Fibroblast of lung (primary cell): ENCODE measurements around the gene PSAP. TPM values are rescaled to one million over a fixed set of nuclear protein-coding genes. Genes with fewer than 3 reads are reported as not detected.
A peak's percentile ranks its signal among the peaks of the same experiment; 100 is the strongest.

Experiments used
- DNase-seq, 2 donors: peaks; one replicate each; pipeline versions ENCODE4 v3.0.0 to v3.0.0-alpha.2; 2010; ENCODE audit warnings: low read depth in 2 of 2
- H2AFZ ChIP-seq: 2 replicates; pipeline ENCODE4 v1.5.1; 2012; ENCODE audit warnings: low read length, control low read depth, inconsistent platforms
- H3K27ac ChIP-seq: 2 replicates; pipeline ENCODE4 v1.5.1; 2011; ENCODE audit warnings: low read length, control low read depth; ENCODE audit not compliant: insufficient read depth
- H3K27me3 ChIP-seq: 2 replicates; pipeline ENCODE4 v1.5.1; 2011; ENCODE audit warnings: mild to moderate bottlenecking, low read length; ENCODE audit not compliant: control insufficient read depth, insufficient read depth
- H3K36me3 ChIP-seq: 2 replicates; pipeline ENCODE4 v1.5.1; 2011; ENCODE audit warnings: low read length; ENCODE audit not compliant: control insufficient read depth, insufficient read depth
- H3K4me1 ChIP-seq: 2 replicates; pipeline ENCODE4 v1.5.1; 2011; ENCODE audit warnings: low read length; ENCODE audit not compliant: control insufficient read depth, insufficient read depth; ENCODE audit errors: extremely low read depth
- H3K4me2 ChIP-seq: 2 replicates; pipeline ENCODE4 v1.5.1; 2011; ENCODE audit warnings: low read length, control low read depth; ENCODE audit not compliant: insufficient read depth; ENCODE audit errors: extremely low read depth
- H3K4me3 ChIP-seq, 4 experiments: fragments of 200-600 bp in 1 of 4; sonication (generic) in 1 of 4; replicated peaks in 1 of 4; 2 replicates each; pipeline ENCODE4 v1.5.1; 2011 to 2016; ENCODE audit warnings: low read length in 4 of 4, low read depth in 3 of 4, mild to moderate bottlenecking in 3 of 4, control low read depth in 2 of 4, inconsistent platforms in 1 of 4, mixed read lengths in 1 of 4; ENCODE audit not compliant: insufficient read depth in 1 of 4; ENCODE audit errors: control extremely low read depth in 1 of 4
- H3K79me2 ChIP-seq: 2 replicates; pipeline ENCODE4 v1.5.1; 2012; ENCODE audit warnings: mild to moderate bottlenecking, low read length, inconsistent platforms; ENCODE audit not compliant: control insufficient read depth, insufficient read depth
- H3K9ac ChIP-seq: 2 replicates; pipeline ENCODE4 v1.5.1; 2011; ENCODE audit warnings: mild to moderate bottlenecking, low read length, control low read depth; ENCODE audit not compliant: insufficient read depth
- H3K9me3 ChIP-seq: 2 replicates; pipeline ENCODE4 v1.5.1; 2012; ENCODE audit warnings: low read depth, low read length; ENCODE audit not compliant: control insufficient read depth, insufficient read depth
- H4K20me1 ChIP-seq: 2 replicates; pipeline ENCODE4 v1.5.1; 2011; ENCODE audit warnings: low read length; ENCODE audit not compliant: control insufficient read depth, insufficient read depth; ENCODE audit errors: extremely low read depth
- EZH2 ChIP-seq: IDR thresholded peaks from 2 replicates; pipeline ENCODE4 v1.5.1; 2012; ENCODE audit warnings: low read length, control low read depth, mild to moderate bottlenecking; ENCODE audit errors: missing control alignments
- polyA plus RNA-seq, 2 donors: library from polyadenylated mRNA; depleted of rRNA in 1 of 2; stranded (reverse) in 1 of 2; unstranded in 1 of 2; fragments of >200 nt; gene quantifications; 2 replicates each; pipeline ENCODE4 v1.2.1, GENCODE V29; 2011 to 2012; ENCODE audit warnings: missing spikeins in 1 of 2
- total RNA-seq: library from RNA; depleted of rRNA; stranded (reverse); fragments of >200 nt; gene quantifications from 2 replicates; pipeline ENCODE4 v1.2.1, GENCODE V29; 2014
- TF ChIP-seq, protein P1 (sequence below), 2 donors: IDR thresholded peaks in 1 of 2; conservative IDR thresholded peaks in 1 of 2; 1 replicate in 1 of 2; 2 replicates in 1 of 2; pipeline ENCODE4 v1.5.1; 2011 to 2012; ENCODE audit warnings: low read length in 2 of 2, control low read depth in 1 of 2, inconsistent platforms in 1 of 2, low read depth in 1 of 2, mild to moderate bottlenecking in 1 of 2

The PSAP gene
- total and polyA plus RNA-seq, 2 donors (not counting 1 experiment from before 2014, with no cell fraction given) = 1,180 to 1,566 TPM

DNA sequence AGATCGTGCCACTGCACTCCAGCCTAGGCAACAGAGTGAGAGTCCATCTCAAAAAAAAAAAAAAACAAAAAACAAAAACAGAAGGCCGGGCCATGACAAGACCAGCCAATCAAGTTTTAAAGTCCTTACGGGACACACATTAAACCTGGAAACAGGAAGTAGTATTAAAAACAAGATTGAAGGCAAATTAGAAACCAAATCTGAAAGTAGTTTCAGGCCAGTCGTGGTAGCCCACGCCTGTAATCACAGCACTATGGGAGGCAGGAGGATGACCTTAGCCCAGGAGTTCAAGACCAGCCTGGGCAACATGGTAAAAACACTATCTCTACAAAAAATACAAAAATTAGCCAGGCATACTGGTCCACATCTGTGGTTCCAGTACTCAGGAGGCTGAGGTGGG is 18.1 kb downstream of the PSAP start:
- peaks cover 50% of the 10 kb centered on the region for H3K79me2 ChIP-seq

DNA sequence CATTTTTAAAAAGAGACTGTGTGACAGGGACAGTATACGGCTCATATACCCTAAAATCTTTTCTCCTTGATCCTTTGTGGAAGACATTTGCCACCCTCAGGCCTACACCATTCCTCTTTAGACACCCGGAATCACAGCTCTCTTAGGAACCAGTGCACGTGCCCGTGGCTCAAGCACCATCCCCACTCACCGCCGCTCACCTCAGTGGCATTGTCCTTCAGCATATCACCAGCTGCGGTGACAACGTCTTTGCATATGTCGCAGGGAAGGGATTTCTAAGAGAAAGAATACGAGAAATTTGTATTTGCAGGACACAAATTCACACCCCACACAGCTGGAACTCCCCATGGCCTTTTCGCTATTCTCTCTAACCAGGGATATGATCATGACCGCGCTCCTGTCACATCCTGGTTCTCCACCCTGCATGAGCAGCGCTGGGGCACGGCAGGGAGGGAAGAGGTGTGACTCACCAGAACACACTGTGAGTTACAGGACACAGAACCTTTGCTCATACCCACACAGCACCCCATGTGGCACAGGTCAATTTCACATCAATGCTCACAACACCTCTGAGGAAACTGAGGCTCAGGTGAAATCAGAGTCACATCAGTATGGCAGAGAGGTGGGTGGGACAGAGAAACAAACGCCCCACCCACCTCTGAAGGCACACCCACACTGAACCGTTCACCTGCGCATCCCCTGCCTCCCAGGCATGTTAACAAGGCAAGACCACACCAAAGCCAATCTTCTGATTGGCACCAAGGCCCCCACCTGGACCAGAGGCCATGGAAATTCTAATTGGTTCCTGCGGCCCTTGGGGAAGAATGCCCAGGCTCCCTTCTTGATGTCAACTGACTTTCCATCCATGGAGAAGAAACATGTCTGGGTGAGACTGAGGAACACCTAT is 19.2 kb downstream of the PSAP start:
- TF ChIP-seq EZH2 = no peak
- TF ChIP-seq, protein P1, sequence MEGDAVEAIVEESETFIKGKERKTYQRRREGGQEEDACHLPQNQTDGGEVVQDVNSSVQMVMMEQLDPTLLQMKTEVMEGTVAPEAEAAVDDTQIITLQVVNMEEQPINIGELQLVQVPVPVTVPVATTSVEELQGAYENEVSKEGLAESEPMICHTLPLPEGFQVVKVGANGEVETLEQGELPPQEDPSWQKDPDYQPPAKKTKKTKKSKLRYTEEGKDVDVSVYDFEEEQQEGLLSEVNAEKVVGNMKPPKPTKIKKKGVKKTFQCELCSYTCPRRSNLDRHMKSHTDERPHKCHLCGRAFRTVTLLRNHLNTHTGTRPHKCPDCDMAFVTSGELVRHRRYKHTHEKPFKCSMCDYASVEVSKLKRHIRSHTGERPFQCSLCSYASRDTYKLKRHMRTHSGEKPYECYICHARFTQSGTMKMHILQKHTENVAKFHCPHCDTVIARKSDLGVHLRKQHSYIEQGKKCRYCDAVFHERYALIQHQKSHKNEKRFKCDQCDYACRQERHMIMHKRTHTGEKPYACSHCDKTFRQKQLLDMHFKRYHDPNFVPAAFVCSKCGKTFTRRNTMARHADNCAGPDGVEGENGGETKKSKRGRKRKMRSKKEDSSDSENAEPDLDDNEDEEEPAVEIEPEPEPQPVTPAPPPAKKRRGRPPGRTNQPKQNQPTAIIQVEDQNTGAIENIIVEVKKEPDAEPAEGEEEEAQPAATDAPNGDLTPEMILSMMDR (conservative IDR thresholded peaks at IDR 0.05 in 1 of 2, IDR thresholded peaks at IDR 0.05 in 1 of 2; ENCODE audit: low read depth in 1 of 2, low read length in 2 of 2) = no peak
- H3K36me3 ChIP-seq = peaks cover 19% of the 10 kb centered on the region
- peaks cover 11% of the 10 kb centered on the region for H3K4me1 ChIP-seq
- H3K9me3 ChIP-seq = no peaks in the 10 kb centered on the region
- H3K9ac ChIP-seq = no peak overlapping the region
- H3K4me2 ChIP-seq = no peak overlapping the region
- no peak overlapping the region for H3K4me3 ChIP-seq
- H3K79me2 ChIP-seq = peaks cover 39% of the 10 kb centered on the region
- no peak overlapping the region for H2AFZ ChIP-seq
- peaks cover 3% of the 10 kb centered on the region for H4K20me1 ChIP-seq
- no peaks in the 10 kb centered on the region for H3K27me3 ChIP-seq
- H3K27ac ChIP-seq = no peak overlapping the region
- DNase-seq = peak; percentile 43 to 57

More for the DNA sequence above, 18.1 kb downstream of the PSAP start:
- Histone ChIP-seq H3K4me1 (peaks cover 16% of the 10 kb centered on the region), H3K36me3 (peaks cover 21% of the 10 kb centered on the region), H3K4me3 (no peak overlapping the region), H2AFZ (no peak overlapping the region), H3K27me3 (no peaks in the 10 kb centered on the region), H3K4me2 (no peak overlapping the region), H3K27ac (no peak overlapping the region), H4K20me1 (peaks cover 3% of the 10 kb centered on the region), H3K9me3 (no peaks in the 10 kb centered on the region), H3K9ac (no peak overlapping the region)
- no peak for TF ChIP-seq EZH2
- TF ChIP-seq, protein P1 (conservative IDR thresholded peaks at IDR 0.05 in 1 of 2, IDR thresholded peaks at IDR 0.05 in 1 of 2; ENCODE audit: low read depth in 1 of 2, low read length in 2 of 2) = no peak
- DNase-seq = no peak

DNA sequence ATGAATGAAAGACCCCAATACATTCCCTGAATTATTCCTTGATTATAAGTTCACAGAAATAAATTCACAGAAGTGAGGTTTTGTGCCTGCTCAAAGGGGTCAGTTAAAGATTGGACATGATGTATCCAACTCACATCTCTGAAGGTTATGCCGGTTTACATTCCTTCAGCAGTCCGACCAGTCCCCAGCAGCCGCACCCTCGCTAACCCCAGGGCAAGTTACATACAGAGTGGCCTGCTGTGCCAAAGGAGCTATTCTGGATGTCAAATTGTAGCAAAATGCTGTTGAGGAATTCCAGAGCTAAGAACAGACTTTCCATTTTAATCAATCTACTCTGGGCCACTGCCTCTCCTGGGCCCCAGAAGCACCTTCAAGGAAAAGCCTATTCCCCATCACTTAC is 20.3 kb downstream of the PSAP start:
- no peak for DNase-seq
- TF ChIP-seq EZH2 = no peak
- TF ChIP-seq, protein P1 (conservative IDR thresholded peaks at IDR 0.05 in 1 of 2, IDR thresholded peaks at IDR 0.05 in 1 of 2; ENCODE audit: low read depth in 1 of 2, low read length in 2 of 2) = no peak

More for the DNA sequence above, 20.3 kb downstream of the PSAP start:
- H3K9me3 ChIP-seq = no peaks in the 10 kb centered on the region
- peaks cover 3% of the 10 kb centered on the region for H4K20me1 ChIP-seq
- peaks cover 21% of the 10 kb centered on the region for H3K36me3 ChIP-seq
- no peak overlapping the region for H3K4me2 ChIP-seq
- no peak overlapping the region for H3K27ac ChIP-seq
- no peak overlapping the region for H3K9ac ChIP-seq
- peaks cover 3% of the 10 kb centered on the region for H3K4me1 ChIP-seq
- H3K27me3 ChIP-seq = no peaks in the 10 kb centered on the region
- H3K4me3 ChIP-seq = no peak overlapping the region
- H2AFZ ChIP-seq = no peak overlapping the region
- peaks cover 32% of the 10 kb centered on the region for H3K79me2 ChIP-seq
